Inflammatory macrophage treated with lipopolysaccharide for 4 hours (primary cell): ENCODE results near the gene ATRNL1.

ENCODE experiments used
- DNase-seq: peaks from one replicate; pipeline ENCODE4 v3.0.0-alpha.2; 2020

ATRNL1 gene

GRCh38 chr10:115915429-115915828, 822.3 kb downstream of the ATRNL1 start:
- DNase-seq: no peak

- DNase-seq: no peak
Measured at GRCh38 chr10:115918812-115919211, 825.6 kb downstream of the ATRNL1 start.

GRCh38 chr10:115921795-115922194, 828.6 kb downstream of the ATRNL1 start:
- no peak for DNase-seq

DNA sequence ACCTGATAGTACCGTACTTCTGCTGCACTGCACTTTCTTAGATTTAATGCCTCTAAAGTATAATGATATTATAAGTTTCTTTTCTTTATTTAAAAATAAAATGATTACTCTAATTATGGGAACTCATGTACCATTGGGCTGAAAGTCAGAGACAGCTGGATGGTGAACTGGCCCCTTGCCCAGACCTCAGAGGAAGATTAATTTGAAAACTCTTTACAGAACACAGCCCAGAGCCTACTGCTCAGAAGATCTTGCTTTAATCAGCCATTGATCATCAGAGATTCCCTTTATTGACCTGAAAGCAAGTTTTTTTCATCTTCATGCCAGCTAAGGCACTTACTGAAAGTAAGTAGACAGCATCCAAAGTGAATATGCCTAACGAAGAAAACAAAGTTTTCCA, 838.1 kb downstream of the ATRNL1 start:
- DNase-seq: no peak

DNA sequence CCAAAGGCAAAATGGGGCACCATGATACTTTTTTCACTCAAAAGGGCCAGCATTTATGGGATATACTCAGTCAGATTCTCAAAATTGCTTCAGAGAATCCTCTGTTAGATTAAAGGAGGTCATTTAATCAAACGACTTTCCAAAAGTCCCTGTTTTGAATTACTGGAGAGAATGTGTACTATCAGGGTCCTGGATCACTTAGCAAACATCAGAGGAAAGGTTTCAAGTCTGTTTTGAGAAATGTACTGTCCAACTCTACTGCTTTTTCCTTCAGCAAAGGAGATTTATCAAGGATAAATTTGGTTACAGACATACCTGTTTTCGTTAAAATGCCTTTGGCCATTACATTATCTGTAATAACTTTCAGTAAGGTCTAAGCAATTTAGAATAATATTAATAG, 838.9 kb downstream of the ATRNL1 start:
- DNase-seq: no peak

- no peak for DNase-seq
Measured at GRCh38 chr10:115933098-115933497, 839.9 kb downstream of the ATRNL1 start.

GRCh38 chr10:115935731-115936130, 842.6 kb downstream of the ATRNL1 start:
- DNase-seq: no peak

DNA sequence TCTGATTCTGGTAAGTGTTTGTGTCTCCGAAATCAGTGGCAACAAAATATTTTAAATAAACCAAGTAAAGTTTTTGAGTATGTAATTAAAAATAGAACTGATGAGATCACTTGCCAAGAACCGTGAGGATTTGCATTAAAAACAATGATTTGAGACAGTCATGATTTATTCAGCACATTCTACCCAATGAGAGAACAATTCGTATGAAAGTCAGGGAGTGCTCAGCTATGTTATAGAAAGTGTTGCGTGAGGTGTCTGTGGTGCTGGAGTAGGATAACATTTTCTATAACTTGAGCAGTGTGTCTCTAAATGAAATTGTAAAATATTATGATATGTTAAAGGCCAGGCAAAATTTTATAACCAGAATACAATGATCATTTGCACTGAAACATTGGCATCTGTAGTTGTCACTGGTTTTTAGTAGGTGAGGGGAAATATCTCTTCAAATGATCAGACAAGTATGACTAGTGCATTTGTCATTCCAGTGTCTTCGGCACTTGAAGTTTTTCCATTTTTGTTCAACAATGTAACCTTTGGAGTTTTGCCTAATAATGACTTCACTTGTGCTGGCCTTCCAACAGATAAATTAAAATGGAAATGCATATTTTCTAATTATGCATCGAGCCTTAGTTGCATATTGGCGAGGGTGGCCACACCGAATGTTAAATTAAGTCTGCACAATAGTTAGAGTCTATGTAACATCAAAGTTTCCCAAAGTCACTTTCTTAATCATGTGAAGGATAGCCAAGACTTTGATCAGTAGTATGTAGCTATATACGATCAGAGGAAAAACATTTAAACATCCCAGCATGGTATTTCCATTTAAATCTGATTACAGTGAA, 844.0 kb downstream of the ATRNL1 start:
- DNase-seq: no peak

GRCh38 chr10:115937768-115938056, 844.5 kb downstream of the ATRNL1 start:
- DNase-seq: no peak

- no peak for DNase-seq
Measured at GRCh38 chr10:115939101-115939854, 846.1 kb downstream of the ATRNL1 start.

GRCh38 chr10:115941361-115941771, 848.2 kb downstream of the ATRNL1 start:
- DNase-seq: no peak

DNA sequence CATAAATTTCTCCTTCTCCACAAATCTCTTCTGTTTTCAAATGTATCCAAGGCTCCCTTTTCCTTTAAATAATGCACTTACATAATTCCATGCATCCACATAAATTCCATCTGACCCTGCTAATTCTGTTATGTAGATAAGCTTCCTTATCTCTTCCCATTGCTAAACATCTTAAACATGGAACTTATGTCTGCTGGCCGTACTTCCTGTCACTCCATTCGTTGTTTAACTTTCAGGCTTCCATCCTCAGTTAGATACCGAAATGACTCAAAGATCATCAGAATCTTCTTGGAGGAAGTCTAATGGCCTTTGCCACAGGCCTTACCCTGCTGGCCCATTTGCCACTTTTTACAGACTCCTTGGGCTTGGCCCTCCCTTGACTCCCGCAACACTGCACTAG, 848.9 kb downstream of the ATRNL1 start:
- no peak for DNase-seq

DNA sequence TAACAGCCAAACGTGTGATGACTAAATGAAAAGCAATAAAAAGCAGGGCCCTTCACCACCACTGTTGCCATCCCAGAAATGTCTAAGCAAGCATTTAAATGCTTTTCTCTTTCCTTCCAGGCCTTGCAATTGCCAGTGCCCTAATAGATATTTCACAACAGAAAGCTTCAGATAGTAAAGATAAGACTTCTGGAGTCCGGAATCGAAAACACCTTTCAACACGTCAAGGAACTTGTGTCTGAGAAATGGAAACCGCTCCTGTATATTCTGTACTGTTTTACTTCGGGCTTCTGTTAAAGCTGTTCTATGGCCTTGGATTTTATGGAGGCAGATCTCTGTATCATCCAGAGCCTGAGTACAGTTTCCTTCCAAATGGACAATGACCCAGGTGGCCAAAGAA, 851.4 kb downstream of the ATRNL1 start:
- no peak for DNase-seq

DNA sequence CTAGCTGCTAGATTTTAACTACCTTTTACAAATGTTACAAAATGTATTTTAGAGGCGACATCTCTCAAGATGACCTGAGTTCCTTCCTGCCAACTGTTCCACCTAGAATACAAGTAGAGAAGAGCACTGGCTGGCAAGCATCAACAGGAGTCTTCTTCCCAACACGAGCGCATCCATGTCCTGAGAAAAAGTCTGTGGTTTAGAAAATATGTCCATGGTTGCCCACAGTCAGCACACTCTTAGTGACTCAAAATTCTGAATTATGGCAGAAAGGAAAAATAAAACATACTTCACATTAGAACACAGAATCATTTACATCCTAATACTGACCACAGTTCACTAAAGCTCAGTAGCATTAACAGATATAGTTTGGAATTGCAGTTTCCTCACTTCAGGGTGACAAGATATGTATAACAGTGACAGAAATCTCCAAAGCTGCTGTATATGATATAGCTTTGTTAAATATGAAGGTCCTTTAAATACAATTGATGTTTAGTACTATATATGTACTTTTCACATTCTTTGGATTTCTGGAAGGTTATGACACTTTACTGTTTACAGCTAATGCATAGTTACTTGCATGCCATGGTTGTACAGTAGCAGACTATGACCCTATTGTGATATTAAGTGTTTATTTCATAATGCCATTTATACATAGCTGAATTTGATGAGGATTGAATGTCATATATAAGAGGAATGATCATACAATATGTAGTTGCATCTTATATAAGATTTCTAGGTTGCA, 852.7 kb downstream of the ATRNL1 start:
- DNase-seq: no peak

GRCh38 chr10:115947104-115947503, 853.9 kb downstream of the ATRNL1 start:
- no peak for DNase-seq

DNA sequence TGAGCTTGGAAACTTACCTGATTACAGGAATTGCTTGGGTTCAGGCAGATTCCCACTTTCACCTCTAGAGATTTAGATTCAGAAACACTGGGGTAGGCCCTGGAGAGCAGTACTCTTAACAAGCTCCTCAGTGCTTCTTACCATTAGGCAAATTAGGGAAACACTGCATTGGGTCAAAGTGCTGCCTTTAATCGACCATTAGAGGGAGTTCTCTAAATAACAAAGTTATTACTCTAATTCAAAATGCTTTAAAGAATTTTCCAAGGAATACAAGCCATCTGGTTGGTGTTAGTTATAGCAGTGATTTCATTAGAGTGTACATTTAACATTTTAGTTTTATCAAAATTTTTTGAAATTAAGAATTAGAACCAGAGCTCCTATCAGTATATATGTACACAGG, 855.3 kb downstream of the ATRNL1 start:
- DNase-seq: no peak

GRCh38 chr10:115949282-115949844, 856.2 kb downstream of the ATRNL1 start:
- no peak for DNase-seq

- DNase-seq: no peak
Measured at GRCh38 chr10:115950320-115950719, 857.2 kb downstream of the ATRNL1 start.

GRCh38 chr10:115951242-115951641, 858.1 kb downstream of the ATRNL1 start:
- DNase-seq: no peak

- DNase-seq: no peak
Measured at GRCh38 chr10:115953281-115953680, 860.1 kb downstream of the ATRNL1 start.

GRCh38 chr10:115953968-115954367, 860.8 kb downstream of the ATRNL1 start:
- no peak for DNase-seq

- DNase-seq: no peak
Measured at GRCh38 chr10:115956225-115957011, 863.3 kb downstream of the ATRNL1 start.

- no peak for DNase-seq
Measured at GRCh38 chr10:115957012-115957399, 863.8 kb downstream of the ATRNL1 start.
